Pancreas (tissue), 10 donors: Measurements from ENCODE around the gene PPP1R3G. TPM values are rescaled to one million over a fixed set of nuclear protein-coding genes. Genes with fewer than 3 reads are reported as not detected.

ENCODE experiments used
- ATAC-seq, 4 donors: fragments of 200-7000 bp; cut with Tn5 transposase; one replicate each; pipeline versions ENCODE4 v1.8.0 to v1.9.1; 2020; ENCODE audit warnings: mild to moderate bottlenecking in 4 of 4, moderate library complexity in 4 of 4
- DNase-seq, 6 donors: peaks; one replicate each; pipeline ENCODE4 v3.0.0-alpha.2; 2020
- FAIRE-seq: peaks from 2 replicates; lab custom pipeline; 2012; peaks lifted over from hg19 to GRCh38; lab: Jason Lieb, UNC
- H3K27ac ChIP-seq, 4 donors: fragments of 200-600 bp; sonication (generic); 1 replicate in 3 of 4; 2 replicates in 1 of 4; pipeline versions ENCODE4 v1.5.0 to v1.8.0; 2020
- H3K27me3 ChIP-seq, 4 donors: fragments of 200-600 bp; one replicate each; pipeline ENCODE4 v1.8.0; 2021
- H3K36me3 ChIP-seq, 3 donors: fragments of 200-600 bp; sonication (generic) in 1 of 3; one replicate each; pipeline versions ENCODE4 v1.5.0 to v1.8.0; 2020 to 2021
- H3K4me1 ChIP-seq, 3 donors: fragments of 200-600 bp; one replicate each; pipeline ENCODE4 v1.8.0; 2021
- H3K4me3 ChIP-seq, 4 donors: fragments of 200-600 bp; sonication (generic) in 2 of 4; one replicate each; pipeline versions ENCODE4 v1.5.0 to v1.8.0; 2020 to 2021
- H3K9me3 ChIP-seq, 4 donors: fragments of 200-600 bp; one replicate each; pipeline ENCODE4 v1.8.0; 2021
- CTCF ChIP-seq, 4 donors: fragments of 200-600 bp; sonication (generic) in 3 of 4; IDR thresholded peaks; one replicate each; pipeline versions ENCODE4 v1.5.0 to v1.8.0; 2021; ENCODE audit warnings: antibody characterized with exemption in 4 of 4
- WGBS, 2 donors: extraction: QIAGEN DNeasy Blood & Tissue Kit; methylation state at CpG; one replicate each; pipeline ENCODE4 v1.1.7; 2013; 5-methylcytosine and 5-hydroxymethylcytosine counted together
- intact Hi-C, 3 donors: fragments of 100-400 bp; cut with DNase I; formaldehyde crosslinking; loops; one replicate each; pipeline versions ENCODE4 v1.11.1 to v1.14.2; 2022
- polyA plus RNA-seq, 2 donors: library from polyadenylated mRNA; stranded (reverse); fragments of 200-250 nt; gene quantifications; one replicate each; pipeline ENCODE4 v1.2.3, GENCODE V29; 2013
- total RNA-seq, 6 donors: library from RNA; stranded (reverse); fragmentation: NEBNext Ultra II Directional in 4 of 6; extraction: Animal tissue kit (Norgen Biotek cat#: 25700) in 4 of 6; gene quantifications; one replicate each; pipeline versions ENCODE4 v1.2.1 to v1.2.4, GENCODE V29; 2021 to 2023
- donor health status: healthy with polysubstance abuse.
- donor health status: DM: no; HTN: no; CAD: no; lungs with moderate emphysema.
- donor health status: DM: no; HTN: no; CAD: no.
- donor health status: control.
- donor health status: control.
- donor health status: Bipolar disorder and iron deficiency.
- donor health status: DM: yes; HTN: yes; CAD: no.
- donor health status: DM: no; HTN: no; CAD: no.
- donor health status: DM: no; HTN: no; CAD: no.
- donor health status: DM: yes; HTN: yes; CAD: no.

Gene PPP1R3G
- total and polyA plus RNA-seq, 8 donors = 0.04 to 0.24 (median 0.08) TPM; not detected in 2

GRCh38 chr6:5076931-5077330, 8.2 kb upstream of the PPP1R3G start:
- TF ChIP-seq CTCF (IDR thresholded peaks at IDR 0.05) = no peak

GRCh38 chr6:5078121-5078669, 6.9 kb upstream of the PPP1R3G start:
- H3K27ac ChIP-seq = no peak overlapping the region
- H3K4me1 ChIP-seq = no peaks in the 10 kb centered on the region
- DNase-seq = no peak
- no peaks in the 10 kb centered on the region for H3K27me3 ChIP-seq
- intact Hi-C loops = no loop called here
- no peak for FAIRE-seq
- no peaks in the 10 kb centered on the region for H3K36me3 ChIP-seq
- no peak for ATAC-seq
- TF ChIP-seq CTCF (IDR thresholded peaks at IDR 0.05) = no peak
- H3K4me3 ChIP-seq = no peak overlapping the region
- no peaks in the 10 kb centered on the region for H3K9me3 ChIP-seq
- 64 to 66% methylated on average over 5 of the region's 5 CpGs for WGBS, 2 donors

More at GRCh38 chr6:5076931-5077330, 8.2 kb upstream of the PPP1R3G start:
- H3K36me3 ChIP-seq = no peaks in the 10 kb centered on the region
- ATAC-seq (no peak), DNase-seq (no peak), FAIRE-seq (no peak)
- H3K4me3 ChIP-seq = no peak overlapping the region
- WGBS, 2 donors = 84 to 88% methylated on average over 11 of the region's 11 CpGs
- intact Hi-C loops = no loop called here
- H3K27me3 ChIP-seq = no peaks in the 10 kb centered on the region
- H3K9me3 ChIP-seq = no peaks in the 10 kb centered on the region
- H3K27ac ChIP-seq = no peak overlapping the region
- H3K4me1 ChIP-seq = no peaks in the 10 kb centered on the region

GRCh38 chr6:5079692-5080091, 5.4 kb upstream of the PPP1R3G start:
- ATAC-seq (no peak), FAIRE-seq (no peak), DNase-seq (no peak)
- TF ChIP-seq CTCF (IDR thresholded peaks at IDR 0.05) = no peak
- H3K9me3 ChIP-seq = no peaks in the 10 kb centered on the region
- no peaks in the 10 kb centered on the region for H3K4me1 ChIP-seq
- 78 to 80% methylated on average over 2 of the region's 2 CpGs for WGBS, 2 donors
- H3K4me3 ChIP-seq = no peak overlapping the region
- intact Hi-C loops = no loop called here
- no peaks in the 10 kb centered on the region for H3K36me3 ChIP-seq
- H3K27me3 ChIP-seq = no peaks in the 10 kb centered on the region
- H3K27ac ChIP-seq = no peak overlapping the region

- no peaks in the 10 kb centered on the region for H3K4me1 ChIP-seq
- WGBS, 2 donors = 69 to 79% methylated on average over 3 of the region's 3 CpGs
- H3K36me3 ChIP-seq = no peaks in the 10 kb centered on the region
- FAIRE-seq (no peak), DNase-seq (no peak), ATAC-seq (no peak)
- intact Hi-C loops = no loop called here
- no peak overlapping the region for H3K4me3 ChIP-seq
- H3K9me3 ChIP-seq = no peaks in the 10 kb centered on the region
- no peak overlapping the region for H3K27ac ChIP-seq
- no peak for TF ChIP-seq CTCF (IDR thresholded peaks at IDR 0.05)
- H3K27me3 ChIP-seq = no peaks in the 10 kb centered on the region
Observed at GRCh38 chr6:5080574-5080973, 4.6 kb upstream of the PPP1R3G start.

- H3K9me3 ChIP-seq = no peaks in the 10 kb centered on the region
- no peak for TF ChIP-seq CTCF (IDR thresholded peaks at IDR 0.05)
- peaks cover 0 to 2% (median 0%) of the 10 kb centered on the region in 3 donors for H3K4me1 ChIP-seq
- H3K27me3 ChIP-seq = peaks cover 0 to under 1% (median 0%) of the 10 kb centered on the region in 4 donors
- FAIRE-seq (no peak), ATAC-seq (no peak), DNase-seq (no peak)
- H3K36me3 ChIP-seq = no peaks in the 10 kb centered on the region
- intact Hi-C loops = no loop called here
- WGBS, 2 donors = 68 to 75% methylated on average over 3 of the region's 3 CpGs
- H3K4me3 ChIP-seq = no peak overlapping the region
- H3K27ac ChIP-seq = no peak overlapping the region
Observed at GRCh38 chr6:5081182-5081581, 4.0 kb upstream of the PPP1R3G start.
